Measurements from ENCODE around the gene ARAP2. TPM values are rescaled to one million over a fixed set of nuclear protein-coding genes. Genes with fewer than 3 reads are reported as not detected.

Gene ARAP2
- total RNA-seq, 1 experiment from 2014 or later = 13.6 TPM

GRCh38 chr4:36187723-36188333, 56.5 kb downstream of the ARAP2 start:
- H3K9ac ChIP-seq (ENCODE audit: low read length) = no peak overlapping the region
- intact Hi-C loops (cut with micrococcal nuclease) = no loop called here
- H3K36me3 ChIP-seq (ENCODE audit: control insufficient read depth in 1 of 2, insufficient read depth in 2 of 2, low read length in 2 of 2) = no peaks in the 10 kb centered on the region
- no peaks in the 10 kb centered on the region for H3K4me1 ChIP-seq (ENCODE audit: control insufficient read depth in 1 of 2, insufficient read depth in 2 of 2, low read length in 2 of 2)
- H4K20me1 ChIP-seq (ENCODE audit: insufficient read depth) = no peaks in the 10 kb centered on the region
- ChIA-PET RAD21 (ENCODE audit: low non-redundant PET in 1 of 2, low total read pairs in 2 of 2, uncharacterized antibody in 2 of 2, unreplicated experiment in 2 of 2) (interaction anchor here in 1 of 2 experiments (0.6 kb wide), 1 partner anchor 813 kb away, joined by 3 read pairs; no protein-coding TSS in a partner anchor), CTCF (no interaction called here), POLR2A (no interaction called here)
- H3K27ac ChIP-seq (ENCODE audit: low read depth, low read length) = no peak overlapping the region
- peak; percentile 3 for DNase-seq (ENCODE audit: low read depth, low spot score)
- H3K9me3 ChIP-seq (ENCODE audit: control insufficient read depth in 1 of 2, insufficient read depth in 1 of 2, low read depth in 1 of 2, low read length in 2 of 2) = no peaks in the 10 kb centered on the region
- no peak for TF ChIP-seq POLR2AphosphoS5 (IDR thresholded peaks at IDR 0.05; ENCODE audit: low read depth, low read length)
- no peak for TF ChIP-seq ATF3 (IDR thresholded peaks at IDR 0.05)
- peak; percentile 58 for TF ChIP-seq RAD21 (IDR thresholded peaks at IDR 0.05; ENCODE audit: low read depth)
- TF ChIP-seq ZFX (IDR thresholded peaks at IDR 0.05) = no peak
- no peak for TF ChIP-seq ELF1 (IDR thresholded peaks at IDR 0.05; ENCODE audit: borderline replicate concordance, low read depth)
- TF ChIP-seq, protein P1, sequence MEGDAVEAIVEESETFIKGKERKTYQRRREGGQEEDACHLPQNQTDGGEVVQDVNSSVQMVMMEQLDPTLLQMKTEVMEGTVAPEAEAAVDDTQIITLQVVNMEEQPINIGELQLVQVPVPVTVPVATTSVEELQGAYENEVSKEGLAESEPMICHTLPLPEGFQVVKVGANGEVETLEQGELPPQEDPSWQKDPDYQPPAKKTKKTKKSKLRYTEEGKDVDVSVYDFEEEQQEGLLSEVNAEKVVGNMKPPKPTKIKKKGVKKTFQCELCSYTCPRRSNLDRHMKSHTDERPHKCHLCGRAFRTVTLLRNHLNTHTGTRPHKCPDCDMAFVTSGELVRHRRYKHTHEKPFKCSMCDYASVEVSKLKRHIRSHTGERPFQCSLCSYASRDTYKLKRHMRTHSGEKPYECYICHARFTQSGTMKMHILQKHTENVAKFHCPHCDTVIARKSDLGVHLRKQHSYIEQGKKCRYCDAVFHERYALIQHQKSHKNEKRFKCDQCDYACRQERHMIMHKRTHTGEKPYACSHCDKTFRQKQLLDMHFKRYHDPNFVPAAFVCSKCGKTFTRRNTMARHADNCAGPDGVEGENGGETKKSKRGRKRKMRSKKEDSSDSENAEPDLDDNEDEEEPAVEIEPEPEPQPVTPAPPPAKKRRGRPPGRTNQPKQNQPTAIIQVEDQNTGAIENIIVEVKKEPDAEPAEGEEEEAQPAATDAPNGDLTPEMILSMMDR (IDR thresholded peaks at IDR 0.05 in 2 of 3, conservative IDR thresholded peaks at IDR 0.05 in 1 of 3; ENCODE audit: borderline replicate concordance in 1 of 3, insufficient read depth in 1 of 3, low read depth in 2 of 3, low read length in 2 of 3) = peak; percentile 10 to 68 (median 45); a peak in 3 of 6 replicates
- TF ChIP-seq SRF (IDR thresholded peaks at IDR 0.05; ENCODE audit: low read depth) = no peak
- no peak for TF ChIP-seq EZH2 (IDR thresholded peaks at IDR 0.05)
- TF ChIP-seq CEBPB (IDR thresholded peaks at IDR 0.05; ENCODE audit: low read depth) = no peak
- TF ChIP-seq SIN3A (IDR thresholded peaks at IDR 0.05; ENCODE audit: low read depth) = no peak
- no peaks in the 10 kb centered on the region for H3K27me3 ChIP-seq (ENCODE audit: insufficient read depth, low read length)
- no peak overlapping the region for H3K4me3 ChIP-seq (replicated peaks in 1 of 2; ENCODE audit: low read depth in 1 of 2, low read length in 2 of 2)
- no peak overlapping the region for H3K4me2 ChIP-seq (ENCODE audit: low read length)
- no peak overlapping the region for H2AFZ ChIP-seq (ENCODE audit: low read depth, low read length, poor library complexity, severe bottlenecking)
- BruUV-seq (replicated peaks) = no TSS peak
- H3K9me2 ChIP-seq (ENCODE audit: insufficient read depth) = no peaks in the 10 kb centered on the region
- H3K79me2 ChIP-seq (ENCODE audit: insufficient read depth, low read length) = no peaks in the 10 kb centered on the region
- ATAC-seq = no peak

All from HCT116 (cell line).